SK-MEL-5 (cell line): Measurements from ENCODE around the gene CHMP2B. TPM values are rescaled to one million over a fixed set of nuclear protein-coding genes. Genes with fewer than 3 reads are reported as not detected.
A peak's percentile ranks its signal among the peaks of the same experiment; 100 is the strongest.
"Not testable (repeated sequence)": the region's sequence is repeated elsewhere in the genome, so short reads cannot be mapped to it uniquely, and the experiment has no call there.

Experiments used
- DNase-seq: peaks from one replicate; pipeline ENCODE4 v3.0.0-alpha.2; 2016; ENCODE audit warnings: low read depth, low spot score
- in situ Hi-C: cut with HindIII; loops from 2 replicates; pipeline ENCODE4 v1.10.0; 2016; ENCODE audit warnings: low sequenced_read_pairs, high pct_unique_total_duplicates, low pct_unique_long_range_greater_than_20kb
- total RNA-seq: library from RNA; depleted of rRNA; stranded (reverse); fragments of >200 nt; shearing (Covaris generic); gene quantifications from 2 replicates; pipeline ENCODE4 v1.2.3, GENCODE V29; 2014

Gene CHMP2B
- total RNA-seq, 1 experiment from 2014 or later: 45.7 TPM

- in situ Hi-C loops: no loop called here
- no peak for DNase-seq
These were observed 7.5 kb upstream of the CHMP2B start for GRCh38 chr3:87219611-87220010.

GRCh38 chr3:87225659-87226058 lies 1.4 kb upstream of the CHMP2B start:
- no peak for DNase-seq
- in situ Hi-C loops: no loop called here

- DNase-seq: peak; percentile 39
- in situ Hi-C loops: no loop called here
These were observed 681 bp downstream of the CHMP2B start for GRCh38 chr3:87227835-87228144.

- in situ Hi-C loops: no loop called here
- peak; percentile 17 for DNase-seq
These were observed 1.2 kb downstream of the CHMP2B start for GRCh38 chr3:87228316-87228715.

DNA sequence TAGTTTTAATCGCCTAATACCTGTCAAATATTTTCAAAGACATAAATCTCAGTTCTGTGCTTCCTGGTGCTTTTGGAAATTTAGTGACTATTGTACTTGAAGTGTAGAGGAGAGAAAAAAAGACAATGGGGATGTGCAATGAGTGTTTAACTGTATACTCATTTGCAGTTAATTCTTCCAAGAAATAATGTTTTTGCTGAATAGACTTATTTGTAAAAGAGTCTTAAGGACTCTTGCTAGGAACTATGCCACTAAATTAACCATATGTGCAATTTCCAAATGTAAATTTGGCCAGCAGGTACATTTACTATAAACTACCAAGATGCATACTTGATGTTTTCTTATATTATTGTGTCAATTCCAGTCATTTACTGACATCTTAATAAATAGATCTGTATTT lies 2.0 kb downstream of the CHMP2B start:
- DNase-seq: no peak
- in situ Hi-C loops: no loop called here

GRCh38 chr3:87233805-87234204 lies 6.7 kb downstream of the CHMP2B start:
- DNase-seq: no peak

GRCh38 chr3:87236093-87236492 lies 9.0 kb downstream of the CHMP2B start:
- no peak for DNase-seq
- in situ Hi-C loops: no loop called here

More at GRCh38 chr3:87233805-87234204, 6.7 kb downstream of the CHMP2B start:
- in situ Hi-C loops: no loop called here

DNA sequence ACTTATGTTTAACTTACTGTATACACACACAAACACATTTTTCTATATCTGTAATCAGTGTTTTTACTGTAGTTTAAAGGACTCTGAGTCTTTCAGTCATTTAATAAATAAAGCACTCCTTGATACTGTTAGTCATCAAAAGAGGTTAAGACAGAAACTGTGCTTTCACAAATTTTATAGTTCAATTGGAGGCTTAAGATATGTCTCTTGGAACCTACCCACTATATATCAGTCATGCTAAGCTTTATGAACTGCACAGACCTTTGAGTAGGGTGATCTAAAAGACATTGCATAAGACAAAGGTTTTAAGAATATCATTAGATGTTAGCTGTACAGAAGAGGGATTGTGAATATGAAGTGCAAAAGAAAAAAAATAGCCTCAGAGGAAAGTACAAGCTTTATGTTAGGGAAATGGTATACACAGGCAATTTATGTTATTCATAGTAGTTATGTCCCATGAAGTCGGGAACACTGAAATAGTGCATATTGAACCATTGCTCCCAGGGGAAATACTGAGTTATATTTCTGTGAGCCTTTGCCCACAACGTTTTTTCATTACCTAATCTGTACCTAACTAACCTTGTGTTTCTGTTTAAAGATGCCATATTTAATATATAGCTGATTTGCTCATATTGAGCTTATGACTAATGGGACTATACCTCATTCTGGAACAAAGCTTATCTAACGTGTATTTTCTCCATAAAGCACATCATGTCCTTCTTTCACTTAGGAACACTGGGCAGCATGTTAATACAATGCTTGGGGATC lies 19.7 kb downstream of the CHMP2B start:
- DNase-seq: no peak
- in situ Hi-C loops: no loop called here

DNA sequence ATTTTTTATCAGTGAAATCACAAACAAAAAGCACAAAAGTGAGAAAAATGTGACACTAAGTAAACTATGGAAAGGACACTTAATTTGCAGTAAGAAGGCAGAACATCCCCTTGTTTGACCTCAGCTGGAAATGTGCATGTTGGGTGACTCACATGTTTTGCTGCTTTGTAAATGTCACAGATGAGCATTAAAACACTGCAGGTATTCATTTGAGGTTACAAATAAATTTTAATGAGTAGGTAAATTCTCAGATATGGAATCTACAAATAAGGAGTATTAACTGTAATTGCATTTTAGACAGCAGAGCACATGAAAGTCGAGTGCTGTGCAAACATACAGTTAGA lies 20.3 kb downstream of the CHMP2B start:
- in situ Hi-C loops: no loop called here
- no peak for DNase-seq

DNA sequence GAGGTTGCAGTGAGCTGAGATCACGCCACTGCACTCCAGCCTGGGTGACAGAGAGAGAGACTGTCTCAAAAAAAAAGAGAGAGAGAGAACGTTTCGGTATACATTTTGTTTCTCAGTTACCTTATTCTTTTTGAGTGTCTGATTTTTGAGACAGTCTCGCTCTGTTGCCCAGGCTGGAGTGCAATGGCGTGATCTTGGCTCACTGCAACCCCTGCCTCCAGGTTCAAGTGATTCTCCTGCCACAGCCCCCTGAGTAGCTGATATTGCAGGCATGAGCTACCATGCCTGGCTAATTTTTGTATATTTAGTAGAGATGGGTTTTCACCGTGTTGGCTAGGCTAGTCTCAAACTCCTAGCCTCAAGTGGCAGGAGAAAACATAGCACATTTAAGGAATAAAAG lies 21.1 kb downstream of the CHMP2B start:
- in situ Hi-C loops, DNase-seq: not testable (repeated sequence)

GRCh38 chr3:87248831-87249230 lies 21.7 kb downstream of the CHMP2B start:
- DNase-seq: no peak
- in situ Hi-C loops: no loop called here

- DNase-seq: no peak
- in situ Hi-C loops: no loop called here
These were observed 22.9 kb downstream of the CHMP2B start for GRCh38 chr3:87250009-87250408.

GRCh38 chr3:87260270-87260669 lies 33.2 kb downstream of the CHMP2B start:
- DNase-seq: peak; percentile 69
- in situ Hi-C loops: no loop called here

GRCh38 chr3:87261925-87262324 lies 34.8 kb downstream of the CHMP2B start:
- in situ Hi-C loops: no loop called here
- DNase-seq: no peak

GRCh38 chr3:87267953-87268645 lies 41.0 kb downstream of the CHMP2B start:
- no peak for DNase-seq
- in situ Hi-C loops: no loop called here

DNA sequence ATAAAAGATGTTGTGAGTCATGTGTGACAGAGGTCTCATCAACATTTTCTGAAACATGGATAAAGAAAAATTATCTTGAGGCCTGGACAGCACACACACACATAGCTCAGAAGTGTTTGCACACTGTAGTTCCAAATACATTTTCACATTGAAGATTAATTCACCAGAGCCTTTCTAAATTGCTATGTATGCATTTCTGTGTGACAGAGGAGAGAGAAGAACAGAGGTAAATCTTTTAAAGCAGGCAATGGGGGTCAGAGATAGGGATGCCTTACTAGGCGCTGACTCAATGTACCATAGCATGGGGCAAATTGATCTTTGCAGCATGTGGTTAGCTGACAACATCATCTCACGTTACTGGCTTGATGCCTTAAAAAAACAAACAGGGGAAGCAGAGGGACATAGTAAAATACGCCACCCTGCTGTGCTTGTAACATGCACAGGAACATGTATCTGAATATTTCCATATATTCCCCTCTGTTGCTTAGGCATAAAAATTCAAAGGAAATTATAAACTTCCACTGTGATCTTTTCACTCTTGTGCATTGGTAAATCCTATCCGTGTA lies 41.6 kb downstream of the CHMP2B start:
- no peak for DNase-seq
- in situ Hi-C loops: no loop called here

DNA sequence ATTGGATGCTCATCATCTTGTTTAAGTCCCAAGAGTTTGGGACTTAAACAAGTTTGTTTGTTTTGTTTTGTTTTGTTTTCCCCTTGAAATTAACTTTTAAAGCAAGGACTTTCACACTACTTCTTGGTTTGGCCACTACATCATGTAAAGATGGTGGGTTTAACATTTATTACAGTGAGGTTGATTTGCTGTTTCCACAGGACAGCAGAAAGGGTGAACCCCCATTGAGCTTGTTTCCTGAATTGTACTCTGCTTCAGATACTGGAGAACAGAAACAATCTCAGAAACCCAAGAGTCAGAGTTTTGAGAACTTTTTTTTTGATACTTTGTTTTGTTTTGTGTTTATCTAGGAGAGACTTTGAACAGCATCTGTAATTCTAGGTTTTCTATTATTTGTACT lies 42.6 kb downstream of the CHMP2B start:
- in situ Hi-C loops: no loop called here
- no peak for DNase-seq

DNA sequence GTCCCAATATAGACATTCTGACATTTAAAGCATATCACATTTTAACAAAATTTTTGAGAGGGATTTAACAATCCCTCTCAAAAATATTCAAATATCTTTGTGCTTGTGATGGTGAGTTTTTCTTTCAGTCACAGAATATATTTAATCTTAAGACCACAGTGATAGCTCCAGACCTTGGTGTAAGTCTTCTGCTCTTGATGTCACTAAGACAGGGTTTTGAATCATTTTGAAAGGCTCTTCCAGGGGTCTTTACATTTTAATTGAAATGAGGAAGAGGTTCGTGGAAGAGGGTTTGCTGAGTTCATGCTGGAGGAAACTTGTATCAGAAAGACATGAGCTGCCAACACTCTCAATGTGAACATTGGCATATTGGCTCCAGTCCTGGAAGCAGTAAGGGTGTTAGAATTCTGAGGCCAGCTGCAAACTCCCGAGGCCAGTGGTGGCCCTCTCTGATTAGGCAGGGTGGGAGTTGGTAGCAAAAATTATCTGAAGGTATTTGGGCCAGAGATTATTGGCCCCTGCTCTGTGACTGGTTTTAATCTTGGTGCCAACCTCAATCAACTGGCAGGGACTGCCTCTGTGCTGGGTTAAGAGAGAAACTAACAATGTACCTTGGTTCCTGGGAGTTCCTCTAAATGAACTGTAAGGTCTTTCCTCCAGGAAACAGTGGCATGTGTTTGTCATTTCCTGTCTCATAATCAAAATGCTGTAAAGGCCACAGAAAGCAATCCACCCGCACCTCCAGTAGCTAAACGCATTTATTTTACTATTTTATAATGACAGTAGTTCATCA lies 44.0 kb downstream of the CHMP2B start:
- in situ Hi-C loops: no loop called here
- no peak for DNase-seq
